Kidney (tissue), 11 donors: ENCODE data around the gene CCDC146. TPM values are rescaled to one million over a fixed set of nuclear protein-coding genes. Genes with fewer than 3 reads are reported as not detected.
"Not testable (repeated sequence)": the region's sequence is repeated elsewhere in the genome, so short reads cannot be mapped to it uniquely, and the experiment has no call there.

Source experiments
- DNase-seq, 5 donors: peaks; one replicate each; pipeline ENCODE4 v3.0.0-alpha.2; 2013 to 2020
- FAIRE-seq: peaks from 2 replicates; lab custom pipeline; 2012; peaks lifted over from hg19 to GRCh38; lab: Jason Lieb, UNC
- H3K27ac ChIP-seq, 2 donors: one replicate each; pipeline ENCODE4 v1.7.0; 2013; ENCODE audit warnings: low read depth in 2 of 2, low read length in 2 of 2, inconsistent platforms in 1 of 2
- H3K27me3 ChIP-seq: one replicate; pipeline ENCODE4 v1.7.1; 2013; ENCODE audit warnings: low read length, inconsistent platforms; ENCODE audit not compliant: control insufficient read depth, insufficient read depth
- H3K36me3 ChIP-seq, 3 donors: one replicate each; pipeline versions ENCODE4 v1.7.0 to v1.7.1; 2013; ENCODE audit warnings: low read length in 3 of 3, control low read depth in 1 of 3, inconsistent platforms in 1 of 3; ENCODE audit not compliant: insufficient read depth in 3 of 3, control insufficient read depth in 2 of 3
- H3K4me1 ChIP-seq, 3 donors: one replicate each; pipeline versions ENCODE4 v1.7.0 to v1.7.1; 2013; ENCODE audit warnings: low read length in 3 of 3, inconsistent platforms in 1 of 3, low read depth in 1 of 3; ENCODE audit not compliant: control insufficient read depth in 2 of 3, insufficient read depth in 2 of 3
- H3K4me3 ChIP-seq, 3 donors: one replicate each; pipeline versions ENCODE4 v1.7.0 to v1.8.1; 2013; ENCODE audit warnings: low read length in 3 of 3, control low read depth in 1 of 3, inconsistent platforms in 1 of 3
- H3K9ac ChIP-seq, 3 donors: one replicate each; pipeline versions ENCODE4 v1.7.0 to v1.7.1; 2013; ENCODE audit warnings: low read length in 3 of 3, control low read depth in 1 of 3, inconsistent platforms in 1 of 3
- H3K9me3 ChIP-seq, 3 donors: one replicate each; pipeline versions ENCODE4 v1.7.0 to v1.7.1; 2013; ENCODE audit warnings: low read length in 3 of 3, control low read depth in 1 of 3, inconsistent platforms in 1 of 3; ENCODE audit not compliant: control insufficient read depth in 2 of 3, insufficient read depth in 1 of 3
- intact Hi-C: fragments of 100-400 bp; cut with DNase I; formaldehyde crosslinking; loops from one replicate; pipeline ENCODE4 v1.11.1; 2022
- polyA plus RNA-seq: library from polyadenylated mRNA; stranded (reverse); fragments of 350-450 nt; fragmentation: Illumina TruSeq; extraction: RNeasy Lipid Tissue Mini Kit (QIAGEN cat#74804); gene quantifications from one replicate; pipeline ENCODE4 v1.2.3, GENCODE V29; 2014; ENCODE audit warnings: low read depth, low replicate concordance; ENCODE audit not compliant: insufficient read depth
- total RNA-seq: library from RNA; stranded (reverse); fragmentation: NEBNext Ultra II Directional; extraction: Animal tissue kit (Norgen Biotek cat#: 25700); gene quantifications from one replicate; pipeline ENCODE4 v1.2.1, GENCODE V29; 2021
- donor health status: control.
- donor health status: control.
- donor health status: DM: yes; HTN: yes; CAD: no.
- donor health status: Normal renal cell carcinoma (clear cell type).

Gene CCDC146
- total and polyA plus RNA-seq, 2 donors from 2014 or later = 8.8 to 15.4 TPM

- H3K36me3 ChIP-seq, H3K9me3 ChIP-seq, H3K4me3 ChIP-seq, H3K27me3 ChIP-seq, H3K27ac ChIP-seq, H3K9ac ChIP-seq, H3K4me1 ChIP-seq, intact Hi-C loops: not testable (repeated sequence)
- DNase-seq = peak in 1 of 5 donors; percentile 10
- peak; percentile 98 for FAIRE-seq
Measured at GRCh38 chr7:77112719-77113306, 9.6 kb upstream of the CCDC146 start.

- H3K9ac ChIP-seq, H3K27ac ChIP-seq, H3K9me3 ChIP-seq, H3K27me3 ChIP-seq, H3K4me3 ChIP-seq, intact Hi-C loops, H3K36me3 ChIP-seq, H3K4me1 ChIP-seq: not testable (repeated sequence)
- FAIRE-seq (peak; percentile 96), DNase-seq (peak in 1 of 5 donors; percentile 2)
Measured at GRCh38 chr7:77125486-77125885, 3.1 kb downstream of the CCDC146 start.

- H3K27me3 ChIP-seq, intact Hi-C loops, FAIRE-seq, H3K9me3 ChIP-seq, H3K4me1 ChIP-seq, H3K36me3 ChIP-seq, H3K27ac ChIP-seq, H3K9ac ChIP-seq, H3K4me3 ChIP-seq: not testable (repeated sequence)
- peak in 1 of 5 donors; percentile 1 for DNase-seq
Measured at GRCh38 chr7:77127009-77127408, 4.6 kb downstream of the CCDC146 start.

- H3K27me3 ChIP-seq, FAIRE-seq, H3K9ac ChIP-seq, H3K36me3 ChIP-seq, DNase-seq, H3K4me1 ChIP-seq, H3K9me3 ChIP-seq, H3K27ac ChIP-seq, intact Hi-C loops, H3K4me3 ChIP-seq: not testable (repeated sequence)
Measured at GRCh38 chr7:77128582-77129410, 6.4 kb downstream of the CCDC146 start.

- H3K27me3 ChIP-seq, H3K27ac ChIP-seq, DNase-seq, intact Hi-C loops, H3K4me3 ChIP-seq, H3K9ac ChIP-seq, H3K4me1 ChIP-seq, FAIRE-seq, H3K36me3 ChIP-seq, H3K9me3 ChIP-seq: not testable (repeated sequence)
Measured at GRCh38 chr7:77131781-77132180, 9.4 kb downstream of the CCDC146 start.

DNA sequence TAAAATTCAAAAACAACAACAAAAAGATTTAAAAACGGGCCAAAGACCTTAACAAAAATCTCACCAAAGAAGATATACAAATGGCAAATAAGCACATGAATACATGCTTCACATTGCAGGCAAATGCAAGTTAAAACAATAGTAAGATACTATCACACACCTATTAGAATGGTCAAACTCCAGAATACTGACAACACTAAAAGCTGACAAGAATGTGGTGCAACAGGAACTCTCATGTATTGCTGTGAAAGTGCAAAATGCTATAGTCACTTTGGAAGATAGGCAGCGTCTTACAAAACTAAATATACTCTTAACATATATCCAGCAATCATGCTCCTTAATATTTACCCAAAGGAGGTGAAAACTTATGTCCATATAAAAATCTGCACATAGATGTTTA lies 16.3 kb downstream of the CCDC146 start:
- H3K9ac ChIP-seq, H3K9me3 ChIP-seq, H3K27me3 ChIP-seq, H3K4me3 ChIP-seq, FAIRE-seq, DNase-seq, H3K36me3 ChIP-seq, H3K4me1 ChIP-seq, H3K27ac ChIP-seq, intact Hi-C loops: not testable (repeated sequence)

DNA sequence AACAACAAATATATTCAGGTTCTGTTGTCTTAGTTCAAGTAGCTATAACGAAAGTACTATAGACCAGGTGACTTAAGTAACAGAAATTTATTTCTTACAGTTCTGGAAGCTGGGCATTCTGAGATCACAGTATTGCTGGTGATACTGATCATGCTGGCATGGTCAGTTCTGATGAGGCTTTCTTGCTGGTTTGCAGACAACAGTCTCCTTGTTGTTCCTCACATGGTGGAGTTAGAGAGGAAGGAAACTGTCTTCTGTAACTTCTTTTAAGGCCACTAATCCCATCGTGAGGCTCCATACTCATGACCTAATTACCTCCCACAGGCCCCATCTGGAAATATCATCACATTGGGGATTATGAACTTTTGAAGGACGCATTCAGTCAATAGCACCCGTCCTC lies 17.9 kb downstream of the CCDC146 start:
- H3K9me3 ChIP-seq, H3K36me3 ChIP-seq, intact Hi-C loops, H3K4me3 ChIP-seq, H3K9ac ChIP-seq, FAIRE-seq, H3K27me3 ChIP-seq, DNase-seq, H3K27ac ChIP-seq, H3K4me1 ChIP-seq: not testable (repeated sequence)

- H3K9ac ChIP-seq, H3K36me3 ChIP-seq, H3K9me3 ChIP-seq, intact Hi-C loops, H3K27ac ChIP-seq, H3K4me1 ChIP-seq, H3K4me3 ChIP-seq, DNase-seq, H3K27me3 ChIP-seq, FAIRE-seq: not testable (repeated sequence)
Measured at GRCh38 chr7:77152232-77152631, 29.8 kb downstream of the CCDC146 start.
